Subcutaneous adipose tissue (tissue), 4 donors: ENCODE data around the gene PDSS2. TPM values are rescaled to one million over a fixed set of nuclear protein-coding genes. Genes with fewer than 3 reads are reported as not detected.

ENCODE experiments used
- CTCF ChIP-seq: fragments of 450-650 bp; IDR thresholded peaks from one replicate; pipeline ENCODE4 v1.5.1; 2016; ENCODE audit warnings: low read depth, mild to moderate bottlenecking, control low read depth, antibody characterized with exemption, moderate library complexity
- total RNA-seq, 4 donors: library from RNA; depleted of rRNA; stranded (reverse); fragments of >200 nt; gene quantifications; one replicate each; pipeline ENCODE4 v1.1.0, GENCODE V29; 2016

The PDSS2 gene
- total RNA-seq, 4 donors from 2014 or later, result 7.3 to 11.3 (median 8.9) TPM

GRCh38 chr6:107440936-107441335, 18.4 kb downstream of the PDSS2 start:
- TF ChIP-seq CTCF, result no peak

- TF ChIP-seq CTCF, result no peak
These were observed 20.0 kb downstream of the PDSS2 start for GRCh38 chr6:107439406-107439805.

- TF ChIP-seq CTCF, result no peak
These were observed 21.7 kb downstream of the PDSS2 start for GRCh38 chr6:107437691-107438090.

- TF ChIP-seq CTCF, result no peak
These were observed 22.5 kb downstream of the PDSS2 start for GRCh38 chr6:107436881-107437280.

- TF ChIP-seq CTCF, result no peak
These were observed 23.6 kb downstream of the PDSS2 start for GRCh38 chr6:107435798-107436197.

GRCh38 chr6:107434812-107435211, 24.6 kb downstream of the PDSS2 start:
- no peak for TF ChIP-seq CTCF

- TF ChIP-seq CTCF, result no peak
These were observed 35.8 kb downstream of the PDSS2 start for GRCh38 chr6:107423474-107423990.
